Kidney epithelial cell (primary cell): ENCODE data around the gene ZBED1. TPM values are rescaled to one million over a fixed set of nuclear protein-coding genes. Genes with fewer than 3 reads are reported as not detected.
A peak's percentile ranks its signal among the peaks of the same experiment; 100 is the strongest.

Source experiments
- DNase-seq: peaks from one replicate; pipeline ENCODE4 v3.0.0-alpha.2; 2010; ENCODE audit warnings: low read depth
- H3K27me3 ChIP-seq: 2 replicates; pipeline ENCODE4 v1.6.0; 2011; ENCODE audit warnings: low read length; ENCODE audit not compliant: control insufficient read depth, insufficient read depth
- H3K36me3 ChIP-seq: 2 replicates; pipeline ENCODE4 v1.5.1; 2011; ENCODE audit warnings: low read length; ENCODE audit not compliant: control insufficient read depth, insufficient read depth
- H3K4me3 ChIP-seq: 2 replicates; pipeline ENCODE4 v1.5.1; 2011; ENCODE audit warnings: low read depth, mild to moderate bottlenecking, control low read depth, low read length
- total RNA-seq: library from RNA; depleted of rRNA; stranded (reverse); fragments of >200 nt; gene quantifications from 2 replicates; pipeline ENCODE4 v1.2.3, GENCODE V29; 2015
- TF ChIP-seq, protein P1 (sequence below): IDR thresholded peaks from 2 replicates; pipeline ENCODE4 v1.5.1; 2011; ENCODE audit warnings: mild to moderate bottlenecking, moderate library complexity, low read length, control low read depth, inconsistent platforms; ENCODE audit not compliant: insufficient read depth, poor library complexity, severe bottlenecking

ZBED1 gene
- total RNA-seq, 1 donor from 2014 or later, result 48.3 TPM

DNA sequence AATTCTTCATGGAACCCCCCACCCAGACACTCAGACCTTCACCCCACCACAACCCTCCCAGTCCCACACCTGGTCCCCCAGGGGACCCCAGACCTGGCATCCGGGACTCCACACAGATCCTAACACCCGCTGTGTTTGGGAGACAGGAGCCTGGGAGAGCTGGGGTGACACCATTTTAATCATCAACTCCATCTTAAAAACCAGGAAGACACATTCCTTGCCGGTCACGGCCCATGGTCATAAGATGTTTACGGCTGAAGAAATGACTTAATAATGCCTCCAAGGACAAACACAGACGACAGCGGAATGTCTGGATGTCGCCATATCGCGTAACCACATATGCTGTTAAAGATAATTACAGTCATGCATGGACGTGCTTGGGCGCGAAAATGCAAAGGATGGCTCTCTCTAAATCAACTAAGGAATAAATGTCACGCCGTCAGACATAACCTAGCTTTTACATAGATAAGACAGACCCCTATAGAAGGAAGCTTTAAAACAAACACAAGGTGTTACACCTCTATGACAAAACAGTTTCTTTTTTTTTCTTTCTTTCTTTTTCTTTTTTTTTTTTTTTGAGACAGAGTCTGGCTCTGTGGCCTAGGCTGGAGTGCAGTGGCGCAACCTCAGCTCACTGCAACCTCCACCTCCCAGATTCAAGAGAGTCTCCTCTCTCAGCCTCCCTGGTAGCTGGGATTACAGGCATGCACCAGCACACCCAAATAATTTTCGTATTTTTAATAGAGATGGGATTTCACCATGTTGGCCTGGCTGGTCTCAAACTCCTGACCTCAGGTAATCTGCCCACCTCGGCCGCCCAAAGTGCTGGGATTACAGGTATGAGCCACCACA, 2.1 kb upstream of the ZBED1 start:
- H3K27me3 ChIP-seq, result no peaks in the 10 kb centered on the region
- TF ChIP-seq, protein P1, sequence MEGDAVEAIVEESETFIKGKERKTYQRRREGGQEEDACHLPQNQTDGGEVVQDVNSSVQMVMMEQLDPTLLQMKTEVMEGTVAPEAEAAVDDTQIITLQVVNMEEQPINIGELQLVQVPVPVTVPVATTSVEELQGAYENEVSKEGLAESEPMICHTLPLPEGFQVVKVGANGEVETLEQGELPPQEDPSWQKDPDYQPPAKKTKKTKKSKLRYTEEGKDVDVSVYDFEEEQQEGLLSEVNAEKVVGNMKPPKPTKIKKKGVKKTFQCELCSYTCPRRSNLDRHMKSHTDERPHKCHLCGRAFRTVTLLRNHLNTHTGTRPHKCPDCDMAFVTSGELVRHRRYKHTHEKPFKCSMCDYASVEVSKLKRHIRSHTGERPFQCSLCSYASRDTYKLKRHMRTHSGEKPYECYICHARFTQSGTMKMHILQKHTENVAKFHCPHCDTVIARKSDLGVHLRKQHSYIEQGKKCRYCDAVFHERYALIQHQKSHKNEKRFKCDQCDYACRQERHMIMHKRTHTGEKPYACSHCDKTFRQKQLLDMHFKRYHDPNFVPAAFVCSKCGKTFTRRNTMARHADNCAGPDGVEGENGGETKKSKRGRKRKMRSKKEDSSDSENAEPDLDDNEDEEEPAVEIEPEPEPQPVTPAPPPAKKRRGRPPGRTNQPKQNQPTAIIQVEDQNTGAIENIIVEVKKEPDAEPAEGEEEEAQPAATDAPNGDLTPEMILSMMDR, result no peak
- H3K4me3 ChIP-seq, result no peak overlapping the region
- no peak for DNase-seq
- H3K36me3 ChIP-seq, result no peaks in the 10 kb centered on the region

DNA sequence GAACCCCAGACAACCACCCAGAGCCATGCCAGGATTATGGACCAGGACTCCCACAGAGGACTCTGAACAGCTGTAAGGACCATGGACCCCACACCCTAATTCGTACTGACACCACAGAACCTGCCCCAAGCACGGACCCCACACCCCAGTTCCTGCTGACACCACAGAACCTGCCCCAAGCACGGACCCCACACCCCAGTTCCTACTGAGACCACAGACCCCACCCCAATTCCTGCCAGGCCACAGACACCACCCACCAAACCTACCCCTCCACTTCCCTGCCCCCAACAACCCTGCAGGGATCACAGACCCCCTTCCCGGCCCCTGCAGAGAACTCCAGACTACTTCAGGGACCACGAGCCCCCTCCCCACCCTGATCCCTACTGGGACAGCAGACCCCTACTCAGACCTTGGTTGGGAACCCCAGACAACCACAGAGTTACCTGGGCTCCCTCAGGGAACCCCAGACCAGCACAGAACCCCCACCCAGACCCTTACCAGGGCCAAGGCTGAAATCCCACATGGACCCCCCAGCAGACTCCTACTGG, 1.4 kb upstream of the ZBED1 start:
- no peak for DNase-seq
- TF ChIP-seq, protein P1, result no peak
- H3K27me3 ChIP-seq, result no peaks in the 10 kb centered on the region
- no peaks in the 10 kb centered on the region for H3K36me3 ChIP-seq
- H3K4me3 ChIP-seq, result no peak overlapping the region

DNA sequence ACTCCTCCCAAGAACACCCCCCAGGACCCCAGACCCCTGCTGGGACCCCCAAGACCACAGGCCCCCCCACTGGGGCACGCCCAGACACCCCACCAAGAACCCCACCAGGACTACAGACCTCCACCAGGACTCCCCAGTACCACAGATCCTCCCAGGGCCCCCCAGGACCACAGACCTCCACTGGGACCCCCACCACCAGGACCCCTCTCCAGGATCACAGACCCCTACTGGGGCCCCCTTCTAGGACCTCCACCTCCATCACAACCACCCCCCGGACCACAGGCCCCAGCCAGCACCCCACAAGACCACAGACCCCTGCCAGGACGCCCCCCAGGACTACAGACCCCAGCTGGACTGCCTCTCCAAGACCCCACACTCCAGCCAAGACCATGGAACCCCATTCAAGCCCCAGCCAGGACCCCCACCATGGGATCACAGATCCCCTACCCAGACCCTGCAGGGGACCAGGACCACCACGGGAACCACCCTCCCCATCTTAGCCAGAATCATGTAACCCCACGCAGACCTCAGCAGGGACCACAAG, 855 bp upstream of the ZBED1 start:
- no peak for DNase-seq

DNA sequence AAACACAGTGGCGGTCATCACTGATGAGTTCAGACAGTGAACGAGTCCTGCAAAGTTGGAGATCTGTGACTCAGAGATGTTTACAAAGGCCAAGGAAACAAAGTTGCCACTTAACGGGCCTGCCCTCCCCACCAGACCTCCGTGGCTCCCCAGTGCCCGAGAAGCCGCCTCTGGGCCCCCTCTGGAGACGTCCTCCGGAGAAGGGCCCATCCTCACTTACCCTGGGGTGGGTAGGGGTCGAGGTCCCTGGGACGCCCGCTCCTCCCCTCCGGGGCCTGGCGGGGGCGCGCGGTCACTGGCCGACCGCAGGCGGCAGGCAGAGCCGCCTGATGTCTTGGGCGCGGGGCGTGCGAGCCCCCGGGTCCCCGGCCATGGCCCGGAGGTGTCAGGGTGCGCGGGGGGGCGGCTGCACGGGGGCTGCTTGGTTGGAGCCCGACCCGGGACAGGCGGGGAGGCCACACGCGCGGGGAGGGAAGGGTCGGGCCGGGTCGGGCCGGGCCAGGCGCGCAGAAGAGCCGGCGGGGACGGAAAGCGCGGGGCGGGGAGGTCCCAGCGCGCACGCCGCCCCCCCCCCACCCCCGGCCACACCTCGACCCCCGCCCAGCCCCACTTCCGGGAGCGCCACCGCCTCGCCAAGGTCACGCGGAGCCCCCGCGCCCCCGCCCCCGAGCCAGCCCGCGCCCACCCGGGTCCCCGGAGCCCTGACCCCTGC, 529 bp downstream of the ZBED1 start:
- Histone ChIP-seq H3K4me3 (peak overlapping the region; percentile 86), H3K27me3 (no peaks in the 10 kb centered on the region), H3K36me3 (no peaks in the 10 kb centered on the region)
- no peak for DNase-seq
- TF ChIP-seq, protein P1, result no peak

More for the DNA sequence above, 855 bp upstream of the ZBED1 start:
- Histone ChIP-seq H3K4me3 (no peak overlapping the region), H3K27me3 (no peaks in the 10 kb centered on the region), H3K36me3 (no peaks in the 10 kb centered on the region)
- TF ChIP-seq, protein P1, result no peak

DNA sequence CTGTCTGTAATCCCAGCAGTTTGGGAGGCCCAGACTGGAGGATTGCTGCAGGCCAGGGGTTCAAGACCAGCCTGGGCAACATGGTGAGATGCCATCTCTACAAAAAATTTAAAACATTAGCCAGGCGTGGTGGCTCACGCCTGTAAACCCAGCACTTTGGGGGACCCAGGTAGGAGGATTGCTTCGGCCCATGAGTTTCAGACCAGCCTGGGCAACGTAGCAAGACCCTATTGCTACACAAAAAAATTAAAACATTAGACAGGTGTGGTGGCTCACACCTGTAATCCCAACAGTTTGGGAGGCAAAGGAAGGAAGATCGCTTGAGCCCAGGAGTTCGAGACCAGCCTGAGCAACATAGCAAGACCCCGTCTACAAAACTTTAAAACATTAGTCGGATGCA, 1.3 kb downstream of the ZBED1 start:
- peak overlapping the region; percentile 86 for H3K4me3 ChIP-seq
- TF ChIP-seq, protein P1, result no peak
- no peaks in the 10 kb centered on the region for H3K27me3 ChIP-seq
- no peaks in the 10 kb centered on the region for H3K36me3 ChIP-seq
- DNase-seq, result no peak
